HG03457 (cell line): ENCODE data around the gene CPB1.

Source experiments
- ATAC-seq: cut with Tn5 transposase; IDR thresholded peaks from one replicate; pipeline ENCODE4 v1.9.1; 2021; ENCODE audit warnings: moderate number of reproducible peaks; ENCODE audit not compliant: unreplicated experiment

CPB1 gene

DNA sequence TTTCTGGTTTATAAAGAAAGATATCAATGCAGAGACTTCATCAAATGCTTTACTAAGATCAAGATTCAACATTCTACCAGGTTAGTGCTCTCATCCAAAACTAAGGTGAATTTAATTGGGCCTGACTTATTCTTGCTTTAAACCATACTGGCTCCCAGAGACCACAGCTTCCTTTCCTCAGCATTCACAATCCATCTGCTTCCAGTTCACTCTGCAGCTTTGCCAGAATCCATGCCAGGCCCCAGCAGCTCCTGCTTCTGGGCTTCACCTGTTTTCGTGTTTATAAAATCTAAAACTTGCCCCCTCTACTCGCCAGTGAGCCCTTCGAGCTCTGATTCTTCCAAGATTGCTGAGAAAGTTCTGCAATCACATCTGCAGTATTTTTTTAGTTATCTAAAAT lies 2.3 kb downstream of the CPB1 start:
- no peak for ATAC-seq

- no peak for ATAC-seq
Measured at GRCh38 chr3:148833223-148833622, 5.6 kb downstream of the CPB1 start.

- ATAC-seq: no peak
Measured at GRCh38 chr3:148839805-148840204, 12.2 kb downstream of the CPB1 start.

DNA sequence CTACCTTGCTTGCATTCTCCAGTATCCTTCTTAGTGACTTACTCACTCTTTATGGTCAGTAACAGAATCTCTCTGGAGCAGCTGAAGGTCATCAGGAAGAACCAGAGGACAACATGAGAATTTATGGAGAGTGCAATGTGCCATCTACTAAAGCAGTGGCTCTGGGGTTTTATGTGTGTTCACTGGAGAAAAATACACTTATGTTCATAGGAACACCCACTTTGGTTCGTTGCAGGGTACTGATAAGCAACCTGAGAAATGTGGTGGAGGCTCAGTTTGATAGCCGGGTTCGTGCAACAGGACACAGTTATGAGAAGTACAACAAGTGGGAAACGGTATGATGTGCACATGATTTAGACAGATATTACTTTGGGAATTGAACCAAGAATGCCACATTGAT lies 12.8 kb downstream of the CPB1 start:
- ATAC-seq: no peak

- ATAC-seq: no peak
Measured at GRCh38 chr3:148845756-148846395, 18.3 kb downstream of the CPB1 start.

GRCh38 chr3:148847351-148847750 lies 19.7 kb downstream of the CPB1 start:
- ATAC-seq: no peak

- ATAC-seq: no peak
Measured at GRCh38 chr3:148848410-148848809, 20.8 kb downstream of the CPB1 start.

DNA sequence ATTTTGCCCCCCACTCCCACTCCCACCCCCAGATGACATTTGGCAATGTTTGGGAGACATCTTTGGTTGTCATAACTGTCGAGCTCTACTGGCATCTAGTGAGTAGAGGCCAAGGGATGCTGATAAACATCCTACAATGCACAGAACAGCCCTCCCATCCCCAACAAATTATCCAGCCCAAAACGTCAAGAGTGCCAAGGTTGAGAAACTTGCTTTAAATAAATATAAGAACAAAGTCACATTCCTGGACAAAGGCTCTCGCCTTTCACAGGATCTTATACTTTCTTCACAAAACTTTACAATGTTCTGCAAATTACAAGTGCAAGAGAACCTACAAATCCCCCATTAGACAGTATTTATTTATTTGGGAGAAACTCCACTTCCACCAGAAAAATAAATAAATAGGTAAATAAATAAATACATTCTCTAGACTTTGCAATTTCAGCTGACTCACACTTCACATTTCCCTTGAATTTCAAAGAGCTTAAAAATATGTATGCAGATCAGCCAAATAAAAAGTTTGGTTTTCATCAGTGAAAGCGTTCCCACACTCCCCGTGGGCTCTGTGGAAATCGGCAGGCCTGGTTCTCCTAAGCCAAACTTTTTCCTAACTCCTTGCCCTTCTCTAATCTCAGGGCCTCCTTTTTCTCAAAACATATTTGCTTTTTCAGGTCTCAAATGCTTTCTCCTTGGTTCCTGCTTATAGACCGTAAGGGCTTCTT lies 24.8 kb downstream of the CPB1 start:
- no peak for ATAC-seq

DNA sequence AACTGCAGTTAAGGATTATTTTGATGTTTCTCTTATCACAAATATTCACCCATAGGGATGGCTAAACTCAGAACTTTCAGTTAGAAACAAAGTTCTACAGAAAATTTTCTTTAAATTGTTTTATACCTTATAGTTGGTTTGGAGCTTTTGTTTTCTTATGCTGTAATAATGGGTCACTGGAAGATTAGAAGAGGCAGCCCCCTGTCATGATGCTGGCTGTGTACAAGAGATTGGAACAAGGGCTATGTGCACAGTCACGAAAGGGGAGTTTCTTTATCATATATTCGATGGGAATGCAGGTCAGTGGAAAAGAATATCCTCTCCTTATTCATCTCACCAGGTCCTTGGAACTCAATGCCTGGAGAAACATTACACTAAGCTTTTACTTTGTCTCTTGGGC lies 25.5 kb downstream of the CPB1 start:
- ATAC-seq: no peak

GRCh38 chr3:148854061-148854460 lies 26.4 kb downstream of the CPB1 start:
- no peak for ATAC-seq

GRCh38 chr3:148856384-148856783 lies 28.8 kb downstream of the CPB1 start:
- ATAC-seq: no peak

GRCh38 chr3:148857316-148857715 lies 29.7 kb downstream of the CPB1 start:
- ATAC-seq: no peak

DNA sequence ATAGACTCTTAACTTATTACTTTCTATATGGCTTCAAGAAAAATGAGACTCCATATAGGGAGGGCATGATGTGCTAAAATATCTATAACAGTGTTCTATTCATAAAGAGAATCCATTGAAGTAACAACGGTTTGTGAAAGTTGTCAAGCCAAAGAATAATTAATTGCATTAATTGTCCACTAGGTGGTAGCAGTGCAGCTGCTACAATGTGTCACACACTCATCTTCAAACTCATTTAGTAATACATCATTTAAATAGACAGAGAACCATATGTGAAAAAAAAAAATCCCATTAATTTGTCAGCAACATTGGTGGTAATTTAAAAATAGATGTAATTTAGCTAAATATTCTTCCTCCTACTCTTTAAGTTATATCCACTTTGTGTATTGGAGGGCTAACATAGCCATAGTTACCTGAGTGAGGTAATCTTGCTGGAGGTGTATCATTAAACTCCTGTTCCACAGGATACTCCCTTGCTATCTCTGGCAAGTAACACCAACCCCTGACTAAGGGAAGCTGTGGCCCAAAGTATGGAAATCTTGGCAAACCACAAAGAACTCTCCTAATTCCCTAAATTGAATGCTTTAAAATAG lies 33.8 kb downstream of the CPB1 start:
- no peak for ATAC-seq

DNA sequence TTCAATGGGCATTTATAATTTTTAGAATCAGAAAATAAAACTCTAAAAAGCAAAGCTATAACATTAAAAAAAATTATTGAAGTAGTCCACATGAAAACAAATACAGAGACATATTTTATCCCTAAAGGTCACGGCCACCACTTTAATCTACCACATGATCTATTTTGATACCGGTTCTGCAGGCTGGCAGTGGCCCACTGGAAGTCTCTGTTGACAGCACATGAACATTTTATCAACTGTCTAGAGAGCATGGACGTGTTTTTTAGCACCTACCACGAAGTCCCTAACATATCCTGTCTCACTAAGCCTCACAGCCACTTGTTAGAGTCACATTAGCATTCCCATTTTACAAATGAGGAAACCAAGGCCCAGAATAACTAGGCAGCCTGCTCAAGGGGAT lies 35.7 kb downstream of the CPB1 start:
- no peak for ATAC-seq

DNA sequence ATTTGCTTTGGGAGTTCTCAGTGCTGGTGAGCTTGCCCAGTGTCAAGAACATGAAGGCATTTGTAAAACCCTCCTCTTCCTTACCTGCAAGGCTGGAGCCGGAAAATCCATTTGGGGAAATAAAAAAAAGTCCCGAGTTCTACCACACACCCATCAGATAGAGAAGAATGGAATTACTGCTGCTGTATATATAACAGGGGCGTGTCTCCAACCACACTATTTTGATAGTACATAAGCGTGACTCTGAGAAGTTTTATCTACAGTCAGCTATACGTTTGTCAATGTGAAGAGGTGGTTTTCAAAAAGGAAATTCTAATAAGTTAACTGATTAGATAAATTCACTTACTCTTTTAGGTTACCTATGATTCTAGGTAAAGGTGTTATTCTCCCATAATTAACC lies 36.2 kb downstream of the CPB1 start:
- no peak for ATAC-seq

DNA sequence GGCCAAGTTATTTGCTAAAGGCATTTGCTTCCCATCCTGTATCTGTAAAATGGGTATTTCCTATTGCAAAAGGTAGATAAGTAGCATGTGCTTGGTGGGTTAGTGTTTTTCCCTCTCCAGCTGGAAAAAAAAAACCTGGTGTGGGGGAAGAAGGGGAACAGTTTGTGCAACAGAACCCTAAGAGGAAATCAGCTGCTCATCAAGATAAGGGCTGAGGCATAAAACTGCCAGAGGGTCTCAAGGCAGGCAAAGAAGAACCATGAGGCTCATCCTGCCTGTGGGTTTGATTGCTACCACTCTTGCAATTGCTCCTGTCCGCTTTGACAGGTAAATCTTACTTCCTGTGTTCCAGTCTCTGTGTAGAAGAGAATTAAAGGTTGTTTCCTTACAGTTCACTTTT lies 37.4 kb downstream of the CPB1 start, which contains the start of gene CPA3:
CPA3 (plus strand) TSS at position 248 of the 400 bp plus-strand sequence; CDS start at position 260, 12 bp downstream.
- no peak for ATAC-seq

DNA sequence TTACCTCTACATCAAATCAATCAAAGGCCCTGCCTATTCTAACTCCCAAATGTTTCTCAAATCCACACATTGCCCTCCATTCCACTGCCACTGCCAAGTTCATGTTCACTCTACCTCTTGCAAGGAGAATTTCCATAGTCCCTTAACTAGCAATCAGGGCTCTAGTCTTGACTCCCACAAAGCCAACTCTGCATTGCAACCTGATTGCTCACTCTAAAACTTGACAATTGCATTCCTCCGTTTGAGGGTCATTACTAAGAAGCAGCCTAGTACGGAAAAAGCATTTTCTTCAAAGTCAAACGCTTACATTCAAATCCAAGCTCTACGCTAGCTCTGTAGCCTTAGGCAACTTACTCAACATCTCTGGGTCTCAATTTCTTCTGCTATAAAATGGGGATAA lies 38.6 kb downstream of the CPB1 start:
- ATAC-seq: no peak

DNA sequence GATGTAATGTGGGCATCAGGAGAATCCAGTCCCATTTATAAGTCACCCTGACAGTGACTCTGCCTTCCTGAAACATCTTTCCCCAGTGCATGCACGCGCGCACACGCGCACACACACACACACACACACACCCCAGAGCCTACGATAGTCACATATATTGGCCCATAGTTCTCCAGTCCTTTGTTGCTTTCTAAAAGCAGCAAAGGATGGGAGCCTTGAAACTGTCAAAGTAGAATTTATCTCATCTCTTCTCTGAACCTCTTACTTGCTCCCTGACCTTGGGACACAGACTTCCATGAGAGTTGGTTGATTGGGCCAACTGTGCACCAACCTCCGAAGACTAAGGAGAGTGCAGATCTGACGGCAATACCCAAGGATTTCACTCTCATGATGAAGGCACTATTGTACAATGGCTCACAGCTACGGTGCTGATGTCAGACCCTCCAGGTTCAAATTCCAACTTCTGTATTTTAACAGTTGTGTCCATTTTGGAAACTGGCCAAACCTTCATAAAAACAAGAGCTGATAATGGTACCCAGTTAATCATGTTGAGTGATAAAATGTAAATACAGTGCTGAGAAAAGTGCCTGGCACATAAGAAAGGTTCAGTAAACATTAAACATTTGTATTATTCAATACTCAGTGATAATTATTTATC lies 45.8 kb downstream of the CPB1 start:
- no peak for ATAC-seq

DNA sequence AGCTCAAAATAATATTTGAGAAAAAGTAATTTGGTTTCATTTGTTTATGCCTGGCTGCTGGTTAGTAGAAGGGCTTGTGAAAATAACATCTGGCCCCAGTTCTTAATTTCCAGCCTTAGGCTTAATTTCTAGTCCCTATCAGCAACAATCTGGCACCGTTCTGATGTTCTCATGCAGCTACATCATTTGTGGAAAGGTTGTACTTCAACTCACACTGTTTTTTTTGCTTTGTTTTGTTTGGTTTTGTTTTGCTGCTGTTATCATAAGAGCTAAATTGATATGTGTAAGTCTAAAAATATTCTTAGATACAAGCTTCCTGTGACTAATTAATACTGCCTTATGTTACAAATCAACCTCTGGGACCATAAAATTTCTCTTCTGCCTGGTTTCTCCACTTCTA lies 46.4 kb downstream of the CPB1 start:
- ATAC-seq: no peak

- ATAC-seq: no peak
Measured at GRCh38 chr3:148878095-148878494, 50.5 kb downstream of the CPB1 start.

- no peak for ATAC-seq
Measured at GRCh38 chr3:148879256-148879655, 51.6 kb downstream of the CPB1 start.

DNA sequence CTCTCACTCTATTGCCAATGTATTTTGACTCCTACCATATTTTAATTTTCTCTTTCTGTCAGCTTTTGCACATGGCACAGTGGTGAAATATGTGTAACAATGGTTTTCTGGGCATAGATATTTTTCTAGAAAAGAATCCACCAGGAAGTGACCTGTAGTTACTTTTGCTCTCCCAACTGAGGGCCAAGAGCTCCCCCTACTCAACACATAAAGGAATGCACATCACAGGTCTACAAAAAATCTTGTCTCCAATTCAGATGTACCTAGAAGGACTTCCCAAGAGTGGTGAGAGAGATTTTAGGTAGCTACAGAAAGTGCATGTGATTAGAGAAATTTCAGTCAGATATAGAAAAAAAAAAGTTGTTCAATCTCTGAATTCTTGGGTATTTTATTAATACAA lies 53.1 kb downstream of the CPB1 start:
- no peak for ATAC-seq
